HG03280 (cell line): ENCODE measurements around the gene DYRK3.
A peak's percentile ranks its signal among the peaks of the same experiment; 100 is the strongest.
"Not testable (repeated sequence)": the region's sequence is repeated elsewhere in the genome, so short reads cannot be mapped to it uniquely, and the experiment has no call there.

Source experiments
- ATAC-seq: cut with Tn5 transposase; IDR thresholded peaks from one replicate; pipeline ENCODE4 v1.9.1; 2021; ENCODE audit warnings: mild to moderate bottlenecking, moderate library complexity; ENCODE audit not compliant: unreplicated experiment

DYRK3 gene

GRCh38 chr1:206635080-206635977 is at the start of gene DYRK3:
DYRK3 (plus strand) TSS chr1:206635536; CDS start chr1:206635704, 168 bp downstream.
- ATAC-seq: peak; percentile 90

GRCh38 chr1:206586501-206587445 is 48.6 kb upstream of the DYRK3 start:
- ATAC-seq: no peak

DNA sequence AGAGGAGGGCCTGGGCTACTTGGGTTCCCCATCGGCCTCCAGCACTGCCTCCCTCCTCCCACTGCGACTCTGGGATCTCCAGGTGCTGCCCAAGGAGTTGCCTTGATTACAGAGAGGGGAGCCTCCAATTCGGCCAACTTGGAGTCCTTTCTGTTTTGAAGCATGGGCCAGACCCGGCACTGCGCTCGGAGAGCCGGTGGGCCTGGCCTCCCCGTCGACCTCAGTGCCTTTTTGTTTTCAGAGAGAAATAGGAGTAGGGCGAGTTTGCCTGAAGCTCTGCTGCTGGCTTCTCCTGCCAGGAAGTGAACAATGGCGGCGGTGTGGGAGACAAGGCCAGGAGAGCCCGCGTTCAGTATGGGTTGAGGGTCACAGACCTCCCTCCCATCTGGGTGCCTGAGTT is 47.4 kb upstream of the DYRK3 start:
- no peak for ATAC-seq

GRCh38 chr1:206588492-206588891 is 46.8 kb upstream of the DYRK3 start:
- no peak for ATAC-seq

GRCh38 chr1:206589206-206589605 is 46.1 kb upstream of the DYRK3 start:
- no peak for ATAC-seq

- peak; percentile 52 for ATAC-seq
Measured at GRCh38 chr1:206590025-206590758, 45.1 kb upstream of the DYRK3 start.

- no peak for ATAC-seq
Measured at GRCh38 chr1:206591226-206591625, 44.1 kb upstream of the DYRK3 start.

DNA sequence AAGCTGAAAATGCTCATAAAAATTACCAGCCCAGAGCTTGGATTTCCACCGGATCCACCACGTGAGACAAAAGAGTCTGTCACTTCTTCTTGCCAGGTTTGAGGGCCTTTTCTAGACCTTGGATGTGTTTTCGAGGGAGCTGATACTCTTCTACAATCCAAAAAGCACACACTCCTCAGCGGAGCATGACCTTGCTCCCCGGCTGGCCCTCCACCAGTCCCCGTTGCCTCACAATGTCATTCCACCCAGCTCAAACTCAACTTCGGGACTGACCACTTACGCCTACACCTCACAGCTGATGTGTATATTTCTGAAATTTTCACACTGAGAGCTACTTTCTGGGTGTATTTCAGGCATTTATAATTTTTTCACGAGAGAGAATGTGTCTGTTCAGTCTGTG is 43.6 kb upstream of the DYRK3 start:
- ATAC-seq: no peak

DNA sequence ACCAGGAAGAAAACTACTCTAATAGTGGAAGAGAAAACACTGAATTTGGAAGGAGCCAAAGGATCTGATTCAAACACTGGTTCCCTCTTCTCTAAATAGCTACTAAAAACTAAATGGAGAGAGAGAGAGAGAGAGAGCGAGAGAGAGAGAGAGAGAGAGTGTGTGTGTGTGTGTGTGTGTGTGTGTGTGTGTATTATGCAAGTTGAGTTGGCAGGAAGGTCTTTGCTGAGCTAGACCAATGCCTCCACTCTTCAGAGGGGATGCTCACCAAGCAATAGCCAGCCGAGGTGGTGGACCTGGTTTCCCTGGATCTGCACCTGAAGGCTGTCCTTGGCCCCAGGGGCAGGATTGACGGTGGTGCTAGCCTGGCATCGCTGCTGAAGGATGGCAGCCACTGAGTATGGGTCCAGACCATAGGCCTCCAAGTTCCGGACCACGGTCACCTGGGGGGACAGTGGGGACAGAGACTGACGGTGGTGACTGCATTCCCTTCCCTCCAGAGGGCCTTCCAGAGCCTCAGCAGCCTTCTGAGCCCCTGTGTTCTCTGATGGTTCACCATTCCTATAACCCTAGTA is 41.9 kb upstream of the DYRK3 start:
- no peak for ATAC-seq

- ATAC-seq: no peak
Measured at GRCh38 chr1:206595581-206596318, 39.6 kb upstream of the DYRK3 start.

DNA sequence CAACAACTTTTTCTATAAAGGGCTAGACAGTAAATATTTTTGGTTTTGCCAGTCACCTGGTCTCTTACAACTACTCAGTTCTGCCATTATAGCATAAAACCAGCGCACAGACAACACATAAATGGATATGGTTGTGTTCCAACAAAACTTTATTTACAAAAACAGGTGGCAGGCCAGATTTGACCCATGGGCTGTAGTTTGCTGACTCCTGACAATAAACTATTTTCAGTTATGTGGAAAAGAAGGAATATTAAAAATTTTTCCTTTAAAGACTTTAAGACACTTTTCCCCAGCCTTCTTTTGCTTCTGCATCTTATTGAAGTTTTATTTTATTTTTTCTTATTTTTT is 39.0 kb upstream of the DYRK3 start:
- no peak for ATAC-seq

GRCh38 chr1:206600527-206600926 is 34.8 kb upstream of the DYRK3 start:
- ATAC-seq: no peak

DNA sequence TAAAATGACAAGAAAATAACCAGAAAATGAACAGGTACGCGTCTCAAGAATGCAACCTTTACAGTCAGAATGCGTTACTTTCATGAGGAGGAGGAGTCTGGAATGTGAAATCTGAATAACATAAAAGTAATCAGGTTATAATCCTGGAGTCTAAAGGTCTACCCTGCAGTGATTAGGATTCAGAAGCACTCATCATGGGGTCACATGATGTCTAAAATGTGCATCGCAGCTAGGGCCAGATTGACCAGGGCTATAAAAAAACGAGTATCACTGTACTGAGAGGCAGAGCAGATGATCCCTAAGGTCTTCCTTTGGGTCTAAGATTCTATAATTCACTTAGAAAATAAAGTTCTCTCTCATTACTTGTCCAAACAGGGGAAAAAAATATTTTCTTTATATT is 30.5 kb upstream of the DYRK3 start:
- no peak for ATAC-seq

GRCh38 chr1:206606867-206607266 is 28.5 kb upstream of the DYRK3 start:
- ATAC-seq: no peak

GRCh38 chr1:206608108-206608698 is 27.1 kb upstream of the DYRK3 start:
- no peak for ATAC-seq

- no peak for ATAC-seq
Measured at GRCh38 chr1:206609229-206609991, 25.9 kb upstream of the DYRK3 start.

- peak; percentile 90 for ATAC-seq
Measured at GRCh38 chr1:206612129-206612876, 23.0 kb upstream of the DYRK3 start, which contains the start of gene EIF2D. EIF2D (minus strand) TSS chr1:206612465; CDS start chr1:206612342, 123 bp downstream.

GRCh38 chr1:206626396-206626795 is 8.9 kb upstream of the DYRK3 start:
- ATAC-seq: not testable (repeated sequence)
